ENCODE data around the gene FBLN2.

FBLN2 gene

GRCh38 chr3:13570391-13571194 is 21.7 kb downstream of the FBLN2 start:
- Mint-ChIP-seq H3K27ac (ENCODE audit: low read depth) (no peak overlapping the region), H3K4me1 (no peaks in the 10 kb centered on the region), H3K27me3 (peaks cover 28% of the 10 kb centered on the region), H3K36me3 (ENCODE audit: insufficient read depth) (no peaks in the 10 kb centered on the region), H3K4me3 (no peak overlapping the region), H3K9me3 (no peaks in the 10 kb centered on the region)
- no peak for ATAC-seq (replicated peaks; ENCODE audit: extremely low read depth, poor library complexity, severe bottlenecking)
- no peak for DNase-seq (ENCODE audit: low spot score in 2 of 2)

GRCh38 chr3:13571264-13571663 is 22.3 kb downstream of the FBLN2 start:
- Mint-ChIP-seq H3K9me3 (no peaks in the 10 kb centered on the region), H3K27me3 (peaks cover 28% of the 10 kb centered on the region), H3K36me3 (ENCODE audit: insufficient read depth) (no peaks in the 10 kb centered on the region), H3K4me3 (no peak overlapping the region), H3K4me1 (no peaks in the 10 kb centered on the region), H3K27ac (ENCODE audit: low read depth) (no peak overlapping the region)
- no peak for ATAC-seq (replicated peaks; ENCODE audit: extremely low read depth, poor library complexity, severe bottlenecking)
- DNase-seq (ENCODE audit: low spot score in 2 of 2) = no peak

GRCh38 chr3:13571831-13572750 is 23.2 kb downstream of the FBLN2 start:
- Mint-ChIP-seq H3K36me3 (ENCODE audit: insufficient read depth) (no peaks in the 10 kb centered on the region), H3K27ac (ENCODE audit: low read depth) (no peak overlapping the region), H3K9me3 (no peaks in the 10 kb centered on the region), H3K4me1 (no peaks in the 10 kb centered on the region), H3K4me3 (no peak overlapping the region), H3K27me3 (peaks cover 22% of the 10 kb centered on the region)
- DNase-seq (ENCODE audit: low spot score in 2 of 2) = no peak
- ATAC-seq (replicated peaks; ENCODE audit: extremely low read depth, poor library complexity, severe bottlenecking) = no peak

- no peak overlapping the region for H3K27ac Mint-ChIP-seq (ENCODE audit: low read depth)
- no peak for DNase-seq (ENCODE audit: low spot score in 2 of 2)
- no peaks in the 10 kb centered on the region for H3K36me3 Mint-ChIP-seq (ENCODE audit: insufficient read depth)
- H3K27me3 Mint-ChIP-seq = peaks cover 21% of the 10 kb centered on the region
- ATAC-seq (replicated peaks; ENCODE audit: extremely low read depth, poor library complexity, severe bottlenecking) = no peak
- no peaks in the 10 kb centered on the region for H3K4me1 Mint-ChIP-seq
- H3K9me3 Mint-ChIP-seq = no peaks in the 10 kb centered on the region
- no peak overlapping the region for H3K4me3 Mint-ChIP-seq
These were observed 24.1 kb downstream of the FBLN2 start for GRCh38 chr3:13572926-13573623.

GRCh38 chr3:13574083-13574797 is 25.3 kb downstream of the FBLN2 start:
- Mint-ChIP-seq H3K27ac (ENCODE audit: low read depth) (no peak overlapping the region), H3K4me1 (no peaks in the 10 kb centered on the region), H3K27me3 (peaks cover 9% of the 10 kb centered on the region), H3K9me3 (no peaks in the 10 kb centered on the region), H3K36me3 (ENCODE audit: insufficient read depth) (no peaks in the 10 kb centered on the region), H3K4me3 (no peak overlapping the region)
- ATAC-seq (replicated peaks; ENCODE audit: extremely low read depth, poor library complexity, severe bottlenecking) (no peak), DNase-seq (ENCODE audit: low spot score in 2 of 2) (no peak)

GRCh38 chr3:13574798-13575451 is 26.0 kb downstream of the FBLN2 start:
- Mint-ChIP-seq H3K9me3 (no peaks in the 10 kb centered on the region), H3K27ac (ENCODE audit: low read depth) (no peak overlapping the region), H3K36me3 (ENCODE audit: insufficient read depth) (no peaks in the 10 kb centered on the region), H3K4me3 (no peak overlapping the region), H3K27me3 (peaks cover 6% of the 10 kb centered on the region), H3K4me1 (no peaks in the 10 kb centered on the region)
- DNase-seq (ENCODE audit: low spot score in 2 of 2) (no peak), ATAC-seq (replicated peaks; ENCODE audit: extremely low read depth, poor library complexity, severe bottlenecking) (no peak)

GRCh38 chr3:13575459-13576061 is 26.6 kb downstream of the FBLN2 start:
- H3K4me3 Mint-ChIP-seq = no peak overlapping the region
- no peaks in the 10 kb centered on the region for H3K9me3 Mint-ChIP-seq
- H3K36me3 Mint-ChIP-seq (ENCODE audit: insufficient read depth) = no peaks in the 10 kb centered on the region
- no peak for DNase-seq (ENCODE audit: low spot score in 2 of 2)
- H3K4me1 Mint-ChIP-seq = no peaks in the 10 kb centered on the region
- peaks cover 11% of the 10 kb centered on the region for H3K27me3 Mint-ChIP-seq
- no peak for ATAC-seq (replicated peaks; ENCODE audit: extremely low read depth, poor library complexity, severe bottlenecking)
- no peak overlapping the region for H3K27ac Mint-ChIP-seq (ENCODE audit: low read depth)

- no peaks in the 10 kb centered on the region for H3K9me3 Mint-ChIP-seq
- no peak for ATAC-seq (replicated peaks; ENCODE audit: extremely low read depth, poor library complexity, severe bottlenecking)
- no peaks in the 10 kb centered on the region for H3K36me3 Mint-ChIP-seq (ENCODE audit: insufficient read depth)
- no peak for DNase-seq (ENCODE audit: low spot score in 2 of 2)
- H3K4me1 Mint-ChIP-seq = no peaks in the 10 kb centered on the region
- peaks cover 14% of the 10 kb centered on the region for H3K27me3 Mint-ChIP-seq
- no peak overlapping the region for H3K4me3 Mint-ChIP-seq
- H3K27ac Mint-ChIP-seq (ENCODE audit: low read depth) = no peak overlapping the region
These were observed 28.5 kb downstream of the FBLN2 start for GRCh38 chr3:13577181-13578121.

- no peak overlapping the region for H3K27ac Mint-ChIP-seq (ENCODE audit: low read depth)
- peaks cover 14% of the 10 kb centered on the region for H3K27me3 Mint-ChIP-seq
- H3K9me3 Mint-ChIP-seq = no peaks in the 10 kb centered on the region
- no peak for DNase-seq (ENCODE audit: low spot score in 2 of 2)
- no peaks in the 10 kb centered on the region for H3K4me1 Mint-ChIP-seq
- no peak overlapping the region for H3K4me3 Mint-ChIP-seq
- H3K36me3 Mint-ChIP-seq (ENCODE audit: insufficient read depth) = no peaks in the 10 kb centered on the region
- ATAC-seq (replicated peaks; ENCODE audit: extremely low read depth, poor library complexity, severe bottlenecking) = no peak
These were observed 29.3 kb downstream of the FBLN2 start for GRCh38 chr3:13578251-13578650.

- Mint-ChIP-seq H3K4me3 (no peak overlapping the region), H3K27ac (ENCODE audit: low read depth) (no peak overlapping the region), H3K9me3 (no peaks in the 10 kb centered on the region), H3K4me1 (no peaks in the 10 kb centered on the region), H3K27me3 (peaks cover 14% of the 10 kb centered on the region), H3K36me3 (ENCODE audit: insufficient read depth) (no peaks in the 10 kb centered on the region)
- DNase-seq (ENCODE audit: low spot score in 2 of 2) (no peak), ATAC-seq (replicated peaks; ENCODE audit: extremely low read depth, poor library complexity, severe bottlenecking) (no peak)
These were observed 30.1 kb downstream of the FBLN2 start for GRCh38 chr3:13579063-13579462.
